HG03354 (cell line): Measurements from ENCODE around the gene LRRC3B.

Experiments used
- ATAC-seq: cut with Tn5 transposase; IDR thresholded peaks from one replicate; pipeline ENCODE4 v1.9.1; 2021; ENCODE audit warnings: mild to moderate bottlenecking; ENCODE audit not compliant: unreplicated experiment, poor library complexity, severe bottlenecking

Gene LRRC3B

GRCh38 chr3:26699553-26699952 lies 77.0 kb downstream of the LRRC3B start:
- ATAC-seq, result no peak

- ATAC-seq, result no peak
Observed at GRCh38 chr3:26703519-26703918, 80.9 kb downstream of the LRRC3B start.

GRCh38 chr3:26704736-26705135 lies 82.2 kb downstream of the LRRC3B start:
- no peak for ATAC-seq

GRCh38 chr3:26708501-26708900 lies 85.9 kb downstream of the LRRC3B start:
- no peak for ATAC-seq

- ATAC-seq, result peak; percentile 88
Observed at GRCh38 chr3:26712211-26713026, 89.8 kb downstream of the LRRC3B start.

GRCh38 chr3:26713091-26713490 lies 90.5 kb downstream of the LRRC3B start:
- ATAC-seq, result no peak

GRCh38 chr3:26714485-26714884 lies 91.9 kb downstream of the LRRC3B start:
- ATAC-seq, result no peak

- ATAC-seq, result no peak
Observed at GRCh38 chr3:26715431-26715830, 92.9 kb downstream of the LRRC3B start.

GRCh38 chr3:26718315-26718714 lies 95.7 kb downstream of the LRRC3B start:
- no peak for ATAC-seq

GRCh38 chr3:26719134-26719533 lies 96.6 kb downstream of the LRRC3B start:
- ATAC-seq, result no peak

- no peak for ATAC-seq
Observed at GRCh38 chr3:26721047-26721446, 98.5 kb downstream of the LRRC3B start.

- no peak for ATAC-seq
Observed at GRCh38 chr3:26731843-26732242, 109.3 kb downstream of the LRRC3B start.

- ATAC-seq, result no peak
Observed at GRCh38 chr3:26750263-26750662, 127.7 kb downstream of the LRRC3B start.

- ATAC-seq, result no peak
Observed at GRCh38 chr3:26752466-26752865, 129.9 kb downstream of the LRRC3B start.

- no peak for ATAC-seq
Observed at GRCh38 chr3:26753095-26753494, 130.5 kb downstream of the LRRC3B start.

GRCh38 chr3:26757978-26758377 lies 135.4 kb downstream of the LRRC3B start:
- ATAC-seq, result no peak
